Liver (tissue), 9 donors: ENCODE measurements around the gene LAGE3. TPM values are rescaled to one million over a fixed set of nuclear protein-coding genes. Genes with fewer than 3 reads are reported as not detected.

ENCODE experiments used
- DNase-seq: peaks from one replicate; pipeline ENCODE4 v3.0.0-alpha.2; 2017; ENCODE audit warnings: low spot score
- H3K27ac ChIP-seq, 2 donors: one replicate each; pipeline ENCODE4 v1.7.0; 2013; ENCODE audit warnings: inconsistent platforms in 2 of 2, low read length in 2 of 2, control low read depth in 1 of 2, low read depth in 1 of 2, mild to moderate bottlenecking in 1 of 2
- H3K27me3 ChIP-seq, 4 donors: one replicate each; pipeline versions ENCODE4 v1.6.1 to v1.7.0; 2013; ENCODE audit warnings: low read length in 3 of 4, inconsistent platforms in 1 of 4, mild to moderate bottlenecking in 1 of 4, moderate library complexity in 1 of 4; ENCODE audit not compliant: control insufficient read depth in 4 of 4, insufficient read depth in 4 of 4
- H3K36me3 ChIP-seq, 4 donors: one replicate each; pipeline versions ENCODE4 v1.6.1 to v1.7.0; 2013; ENCODE audit warnings: low read length in 3 of 4, mild to moderate bottlenecking in 3 of 4, low read depth in 1 of 4, moderate library complexity in 1 of 4; ENCODE audit not compliant: control insufficient read depth in 4 of 4, insufficient read depth in 3 of 4
- H3K4me1 ChIP-seq, 4 donors: one replicate each; pipeline versions ENCODE4 v1.6.1 to v1.7.0; 2013; ENCODE audit warnings: low read length in 3 of 4, mild to moderate bottlenecking in 3 of 4, moderate library complexity in 1 of 4; ENCODE audit not compliant: control insufficient read depth in 4 of 4, insufficient read depth in 4 of 4
- H3K4me3 ChIP-seq, 3 donors: one replicate each; pipeline versions ENCODE4 v1.6.1 to v1.7.0; 2013; ENCODE audit warnings: low read length in 3 of 3, control low read depth in 1 of 3, low read depth in 1 of 3, mild to moderate bottlenecking in 1 of 3
- H3K9ac ChIP-seq, 2 donors: one replicate each; pipeline ENCODE4 v1.7.0; 2013; ENCODE audit warnings: low read length in 2 of 2, mild to moderate bottlenecking in 2 of 2, moderate library complexity in 2 of 2, control low read depth in 1 of 2, low read depth in 1 of 2
- H3K9me3 ChIP-seq, 4 donors: one replicate each; pipeline versions ENCODE4 v1.6.1 to v1.7.0; 2013; ENCODE audit warnings: low read length in 3 of 4; ENCODE audit not compliant: control insufficient read depth in 4 of 4
- EGR1 ChIP-seq, 2 donors: IDR thresholded peaks; 2 replicates each; pipeline ENCODE4 v1.6.1; 2016 to 2018; ENCODE audit warnings: antibody characterized with exemption in 2 of 2, low read depth in 2 of 2
- FOXA1 ChIP-seq: IDR thresholded peaks from 2 replicates; pipeline ENCODE4 v1.6.1; 2016; ENCODE audit warnings: antibody characterized with exemption
- FOXA2 ChIP-seq: IDR thresholded peaks from 2 replicates; pipeline ENCODE4 v1.6.1; 2016; ENCODE audit warnings: antibody characterized with exemption
- GABPA ChIP-seq, 2 donors: IDR thresholded peaks in 1 of 2; conservative IDR thresholded peaks in 1 of 2; 2 replicates each; pipeline ENCODE4 v1.6.1; 2016; ENCODE audit warnings: antibody characterized with exemption in 2 of 2, mild to moderate bottlenecking in 1 of 2, moderate library complexity in 1 of 2
- HNF4A ChIP-seq, 2 donors: conservative IDR thresholded peaks; 2 replicates each; pipeline ENCODE4 v1.6.1; 2016; ENCODE audit warnings: antibody characterized with exemption in 2 of 2, mild to moderate bottlenecking in 2 of 2
- HNF4G ChIP-seq: IDR thresholded peaks from 2 replicates; pipeline ENCODE4 v1.6.1; 2016; ENCODE audit warnings: antibody characterized with exemption
- JUND ChIP-seq, 2 donors: IDR thresholded peaks; 2 replicates each; pipeline ENCODE4 v1.6.1; 2016; ENCODE audit warnings: antibody characterized with exemption in 2 of 2
- NR2F2 ChIP-seq: IDR thresholded peaks from 2 replicates; pipeline ENCODE4 v1.6.1; 2016; ENCODE audit warnings: antibody characterized with exemption
- RAD21 ChIP-seq, 2 donors: IDR thresholded peaks; 2 replicates each; pipeline ENCODE4 v1.6.1; 2016; ENCODE audit warnings: antibody characterized with exemption in 2 of 2, mild to moderate bottlenecking in 2 of 2
- RXRA ChIP-seq, 2 donors: IDR thresholded peaks; 2 replicates each; pipeline ENCODE4 v1.6.1; 2017 to 2018; ENCODE audit warnings: antibody characterized with exemption in 2 of 2, mild to moderate bottlenecking in 1 of 2
- SP1 ChIP-seq: IDR thresholded peaks from 2 replicates; pipeline ENCODE4 v1.6.1; 2018; ENCODE audit warnings: antibody characterized with exemption, mild to moderate bottlenecking
- TAF1 ChIP-seq: conservative IDR thresholded peaks from 2 replicates; pipeline ENCODE4 v1.6.1; 2016; ENCODE audit warnings: antibody characterized with exemption, mild to moderate bottlenecking
- YY1 ChIP-seq: IDR thresholded peaks from 2 replicates; pipeline ENCODE4 v1.6.1; 2016; ENCODE audit warnings: antibody characterized with exemption, mild to moderate bottlenecking
- WGBS: extraction: QIAGEN DNeasy Blood & Tissue Kit; methylation state at CpG from one replicate; pipeline ENCODE4 v1.1.7; 2013; 5-methylcytosine and 5-hydroxymethylcytosine counted together
- polyA plus RNA-seq, 2 donors: library from polyadenylated mRNA; stranded (reverse) in 1 of 2; unstranded in 1 of 2; fragments of 200-250 nt in 1 of 2; fragments of >200 nt in 1 of 2; fragmentation: Nextera tagmentation in 1 of 2; extraction: Ambion mirVana in 1 of 2; gene quantifications; one replicate each; pipeline versions ENCODE4 v1.2.1 to v1.2.3, GENCODE V29; 2013 to 2015
- total RNA-seq, 2 donors: library from RNA; depleted of rRNA; stranded (reverse); fragments of >200 nt; gene quantifications; one replicate each; pipeline ENCODE4 v1.2.3, GENCODE V29; 2014
- TF ChIP-seq, protein P1 (sequence below): fragments of 150-350 bp; IDR thresholded peaks from 2 replicates; pipeline ENCODE4 v1.5.1; 2017; ENCODE audit warnings: improper control_type of control experiment, low read depth, low read length; ENCODE audit not compliant: missing input control
- TF ChIP-seq, protein P2 (sequence below): IDR thresholded peaks from 2 replicates; pipeline ENCODE4 v1.6.1; 2016; ENCODE audit warnings: antibody characterized with exemption
- TF ChIP-seq, protein P3 (sequence below): IDR thresholded peaks from 2 replicates; pipeline ENCODE4 v1.6.1; 2016; ENCODE audit warnings: antibody characterized with exemption
- TF ChIP-seq, protein P4 (sequence below): IDR thresholded peaks from 2 replicates; pipeline ENCODE4 v1.6.1; 2016; ENCODE audit warnings: antibody characterized with exemption
- TF ChIP-seq, protein P5 (sequence below): IDR thresholded peaks from 2 replicates; pipeline ENCODE4 v1.6.1; 2016; ENCODE audit warnings: antibody characterized with exemption, mild to moderate bottlenecking
- donor health status: healthy.
- donor health status: healthy.
- donor health status: healthy.
- donor health status: healthy.
- donor health status: healthy.

Gene LAGE3
- total and polyA plus RNA-seq, 4 donors, result 8.5 to 18.1 (median 12.7) TPM

DNA sequence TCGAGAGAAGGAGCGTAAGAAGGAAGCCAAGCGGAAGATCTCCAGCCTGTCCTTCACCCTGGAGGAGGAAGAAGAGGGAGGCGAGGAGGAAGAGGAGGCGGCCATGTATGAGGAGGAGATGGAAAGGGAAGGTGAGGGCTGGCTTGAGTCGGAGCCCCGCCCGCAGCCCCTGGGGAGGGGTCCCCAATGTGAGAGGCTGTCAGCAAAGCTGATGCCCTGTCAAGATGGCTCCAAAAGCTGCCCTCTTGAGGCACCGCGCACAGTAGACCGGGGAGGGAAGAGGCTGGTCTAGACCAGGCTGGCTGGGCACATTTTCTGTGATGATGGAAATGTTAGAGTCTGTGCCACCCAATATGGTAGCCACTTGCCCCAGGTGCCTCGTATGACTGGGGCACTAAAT is 32.7 kb downstream of the LAGE3 start:
- Histone ChIP-seq H3K36me3 (peaks cover 0 to 26% (median 11%) of the 10 kb centered on the region in 4 donors), H3K27me3 (no peaks in the 10 kb centered on the region), H3K27ac (no peak overlapping the region), H3K9ac (no peak overlapping the region), H3K4me1 (peaks cover 4 to 12% (median 8%) of the 10 kb centered on the region in 4 donors), H3K9me3 (no peaks in the 10 kb centered on the region), H3K4me3 (no peak overlapping the region)
- DNase-seq, result no peak
- 96% methylated on average over 12 of the region's 12 CpGs for WGBS
- TF ChIP-seq RXRA (IDR thresholded peaks at IDR 0.05) (no peak), GABPA (IDR thresholded peaks at IDR 0.05 in 1 of 2, conservative IDR thresholded peaks at IDR 0.05 in 1 of 2) (no peak), SP1 (no peak), EGR1 (IDR thresholded peaks at IDR 0.05; ENCODE audit: low read depth in 2 of 2) (no peak), FOXA1 (no peak), FOXA2 (no peak), HNF4A (conservative IDR thresholded peaks at IDR 0.05) (no peak), HNF4G (no peak), RAD21 (IDR thresholded peaks at IDR 0.05) (no peak), YY1 (no peak), TAF1 (no peak)
- TF ChIP-seq, protein P1, sequence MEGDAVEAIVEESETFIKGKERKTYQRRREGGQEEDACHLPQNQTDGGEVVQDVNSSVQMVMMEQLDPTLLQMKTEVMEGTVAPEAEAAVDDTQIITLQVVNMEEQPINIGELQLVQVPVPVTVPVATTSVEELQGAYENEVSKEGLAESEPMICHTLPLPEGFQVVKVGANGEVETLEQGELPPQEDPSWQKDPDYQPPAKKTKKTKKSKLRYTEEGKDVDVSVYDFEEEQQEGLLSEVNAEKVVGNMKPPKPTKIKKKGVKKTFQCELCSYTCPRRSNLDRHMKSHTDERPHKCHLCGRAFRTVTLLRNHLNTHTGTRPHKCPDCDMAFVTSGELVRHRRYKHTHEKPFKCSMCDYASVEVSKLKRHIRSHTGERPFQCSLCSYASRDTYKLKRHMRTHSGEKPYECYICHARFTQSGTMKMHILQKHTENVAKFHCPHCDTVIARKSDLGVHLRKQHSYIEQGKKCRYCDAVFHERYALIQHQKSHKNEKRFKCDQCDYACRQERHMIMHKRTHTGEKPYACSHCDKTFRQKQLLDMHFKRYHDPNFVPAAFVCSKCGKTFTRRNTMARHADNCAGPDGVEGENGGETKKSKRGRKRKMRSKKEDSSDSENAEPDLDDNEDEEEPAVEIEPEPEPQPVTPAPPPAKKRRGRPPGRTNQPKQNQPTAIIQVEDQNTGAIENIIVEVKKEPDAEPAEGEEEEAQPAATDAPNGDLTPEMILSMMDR, result no peak
- TF ChIP-seq, protein P2, sequence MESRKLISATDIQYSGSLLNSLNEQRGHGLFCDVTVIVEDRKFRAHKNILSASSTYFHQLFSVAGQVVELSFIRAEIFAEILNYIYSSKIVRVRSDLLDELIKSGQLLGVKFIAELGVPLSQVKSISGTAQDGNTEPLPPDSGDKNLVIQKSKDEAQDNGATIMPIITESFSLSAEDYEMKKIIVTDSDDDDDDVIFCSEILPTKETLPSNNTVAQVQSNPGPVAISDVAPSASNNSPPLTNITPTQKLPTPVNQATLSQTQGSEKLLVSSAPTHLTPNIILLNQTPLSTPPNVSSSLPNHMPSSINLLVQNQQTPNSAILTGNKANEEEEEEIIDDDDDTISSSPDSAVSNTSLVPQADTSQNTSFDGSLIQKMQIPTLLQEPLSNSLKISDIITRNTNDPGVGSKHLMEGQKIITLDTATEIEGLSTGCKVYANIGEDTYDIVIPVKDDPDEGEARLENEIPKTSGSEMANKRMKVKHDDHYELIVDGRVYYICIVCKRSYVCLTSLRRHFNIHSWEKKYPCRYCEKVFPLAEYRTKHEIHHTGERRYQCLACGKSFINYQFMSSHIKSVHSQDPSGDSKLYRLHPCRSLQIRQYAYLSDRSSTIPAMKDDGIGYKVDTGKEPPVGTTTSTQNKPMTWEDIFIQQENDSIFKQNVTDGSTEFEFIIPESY, result no peak
- TF ChIP-seq, protein P3, sequence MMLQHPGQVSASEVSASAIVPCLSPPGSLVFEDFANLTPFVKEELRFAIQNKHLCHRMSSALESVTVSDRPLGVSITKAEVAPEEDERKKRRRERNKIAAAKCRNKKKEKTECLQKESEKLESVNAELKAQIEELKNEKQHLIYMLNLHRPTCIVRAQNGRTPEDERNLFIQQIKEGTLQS, result no peak
- TF ChIP-seq, protein P4, sequence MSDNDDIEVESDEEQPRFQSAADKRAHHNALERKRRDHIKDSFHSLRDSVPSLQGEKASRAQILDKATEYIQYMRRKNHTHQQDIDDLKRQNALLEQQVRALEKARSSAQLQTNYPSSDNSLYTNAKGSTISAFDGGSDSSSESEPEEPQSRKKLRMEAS, result no peak

DNA sequence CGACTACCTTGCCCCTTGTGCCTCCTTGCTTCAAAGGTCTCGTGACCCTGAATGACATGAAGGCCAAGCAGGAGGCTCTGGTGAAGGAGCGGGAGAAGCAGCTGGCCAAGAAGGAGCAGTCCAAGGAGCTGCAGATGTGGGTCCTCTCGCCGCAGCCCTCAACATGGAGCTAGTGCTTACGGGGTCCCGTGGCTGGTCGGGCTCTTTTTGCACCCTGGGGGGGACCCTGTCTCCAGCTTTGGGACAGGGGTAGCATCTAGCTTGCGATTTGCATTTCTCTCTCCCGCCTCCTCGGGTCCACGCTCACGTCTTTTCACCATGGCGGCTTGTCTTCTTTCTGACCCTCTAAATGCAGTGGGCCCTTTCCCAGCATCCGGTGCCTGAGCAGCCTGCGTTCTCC is 33.3 kb downstream of the LAGE3 start:
- Histone ChIP-seq H3K9me3 (no peaks in the 10 kb centered on the region), H3K27me3 (no peaks in the 10 kb centered on the region), H3K4me3 (no peak overlapping the region), H3K36me3 (peaks cover 0 to 26% (median 10%) of the 10 kb centered on the region in 4 donors), H3K9ac (no peak overlapping the region), H3K27ac (no peak overlapping the region), H3K4me1 (peaks cover 4 to 12% (median 8%) of the 10 kb centered on the region in 4 donors)
- DNase-seq, result no peak
- 98% methylated on average over 16 of the region's 16 CpGs for WGBS
- TF ChIP-seq YY1 (no peak), GABPA (IDR thresholded peaks at IDR 0.05 in 1 of 2, conservative IDR thresholded peaks at IDR 0.05 in 1 of 2) (no peak), RXRA (IDR thresholded peaks at IDR 0.05) (no peak), FOXA1 (no peak), NR2F2 (no peak), HNF4A (conservative IDR thresholded peaks at IDR 0.05) (no peak), EGR1 (IDR thresholded peaks at IDR 0.05; ENCODE audit: low read depth in 2 of 2) (no peak), FOXA2 (no peak), JUND (IDR thresholded peaks at IDR 0.05) (no peak), SP1 (no peak), TAF1 (no peak)
- TF ChIP-seq, protein P5, sequence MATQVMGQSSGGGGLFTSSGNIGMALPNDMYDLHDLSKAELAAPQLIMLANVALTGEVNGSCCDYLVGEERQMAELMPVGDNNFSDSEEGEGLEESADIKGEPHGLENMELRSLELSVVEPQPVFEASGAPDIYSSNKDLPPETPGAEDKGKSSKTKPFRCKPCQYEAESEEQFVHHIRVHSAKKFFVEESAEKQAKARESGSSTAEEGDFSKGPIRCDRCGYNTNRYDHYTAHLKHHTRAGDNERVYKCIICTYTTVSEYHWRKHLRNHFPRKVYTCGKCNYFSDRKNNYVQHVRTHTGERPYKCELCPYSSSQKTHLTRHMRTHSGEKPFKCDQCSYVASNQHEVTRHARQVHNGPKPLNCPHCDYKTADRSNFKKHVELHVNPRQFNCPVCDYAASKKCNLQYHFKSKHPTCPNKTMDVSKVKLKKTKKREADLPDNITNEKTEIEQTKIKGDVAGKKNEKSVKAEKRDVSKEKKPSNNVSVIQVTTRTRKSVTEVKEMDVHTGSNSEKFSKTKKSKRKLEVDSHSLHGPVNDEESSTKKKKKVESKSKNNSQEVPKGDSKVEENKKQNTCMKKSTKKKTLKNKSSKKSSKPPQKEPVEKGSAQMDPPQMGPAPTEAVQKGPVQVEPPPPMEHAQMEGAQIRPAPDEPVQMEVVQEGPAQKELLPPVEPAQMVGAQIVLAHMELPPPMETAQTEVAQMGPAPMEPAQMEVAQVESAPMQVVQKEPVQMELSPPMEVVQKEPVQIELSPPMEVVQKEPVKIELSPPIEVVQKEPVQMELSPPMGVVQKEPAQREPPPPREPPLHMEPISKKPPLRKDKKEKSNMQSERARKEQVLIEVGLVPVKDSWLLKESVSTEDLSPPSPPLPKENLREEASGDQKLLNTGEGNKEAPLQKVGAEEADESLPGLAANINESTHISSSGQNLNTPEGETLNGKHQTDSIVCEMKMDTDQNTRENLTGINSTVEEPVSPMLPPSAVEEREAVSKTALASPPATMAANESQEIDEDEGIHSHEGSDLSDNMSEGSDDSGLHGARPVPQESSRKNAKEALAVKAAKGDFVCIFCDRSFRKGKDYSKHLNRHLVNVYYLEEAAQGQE, result no peak
- TF ChIP-seq, protein P2, result no peak
- TF ChIP-seq, protein P3, result no peak
- TF ChIP-seq, protein P4, result no peak
- TF ChIP-seq, protein P1, result no peak
